IMR-90 (cell line): ENCODE results near the gene RCAN2. TPM values are rescaled to one million over a fixed set of nuclear protein-coding genes. Genes with fewer than 3 reads are reported as not detected.

ENCODE experiments used
- ATAC-seq: fragments of 200-7000 bp; cut with Tn5 transposase; 2 replicates; pipeline ENCODE4 v1.9.1; 2020; ENCODE audit warnings: low read depth, mild to moderate bottlenecking, moderate library complexity
- BruUV-seq: library from RNA; stranded (reverse); fragments of 400-500 nt; replicated peaks from 2 replicates; lab custom pipeline; 2021; lab: Mats Ljungman, UMichigan
- CTCF ChIA-PET: fragments of 300-600 bp; formaldehyde crosslinking; extraction: SDS; loops from one replicate; lab custom pipeline; 2021; ENCODE audit warnings: antibody characterized with exemption; lab: Yijun Ruan, JAX
- POLR2A ChIA-PET: fragments of 300-600 bp; sonication (Branson Sonifier 250); formaldehyde crosslinking; loops from one replicate; lab custom pipeline; 2022; ENCODE audit warnings: antibody characterized with exemption; ENCODE audit not compliant: unreplicated experiment; lab: Charles Lee
- DNase-seq: peaks from one replicate; pipeline ENCODE4 v3.0.0; 2013
- H2AFZ ChIP-seq: replicated peaks from 2 replicates; pipeline ENCODE3; 2013; ENCODE audit warnings: low read length, mild to moderate bottlenecking; ENCODE audit not compliant: poor library complexity
- H2AK5ac ChIP-seq: 2 replicates; pipeline ENCODE4 v1.6.1; 2013; ENCODE audit warnings: low read depth, low read length, inconsistent platforms
- H2AK9ac ChIP-seq: replicated peaks from 2 replicates; pipeline ENCODE3; 2013; ENCODE audit warnings: mild to moderate bottlenecking, low read depth, low read length, moderate library complexity; ENCODE audit not compliant: poor library complexity
- H2BK120ac ChIP-seq: 2 replicates; pipeline ENCODE4 v1.6.1; 2013; ENCODE audit warnings: low read depth, low read length, inconsistent platforms
- H2BK15ac ChIP-seq: 3 replicates; pipeline ENCODE4 v1.6.1; 2013; ENCODE audit warnings: low read depth, low read length, inconsistent platforms
- H2BK20ac ChIP-seq: 2 replicates; pipeline ENCODE4 v1.6.1; 2013; ENCODE audit warnings: low read depth, mild to moderate bottlenecking, inconsistent platforms, low read length, moderate library complexity
- H2BK5ac ChIP-seq: 2 replicates; pipeline ENCODE4 v1.6.1; 2013; ENCODE audit warnings: mild to moderate bottlenecking, low read depth, low read length, inconsistent platforms; ENCODE audit not compliant: poor library complexity, severe bottlenecking
- H3K14ac ChIP-seq: replicated peaks from 2 replicates; pipeline ENCODE4 v1.6.1; 2013; ENCODE audit warnings: low read depth, low read length, inconsistent platforms
- H3K18ac ChIP-seq: 2 replicates; pipeline ENCODE4 v1.6.1; 2013; ENCODE audit warnings: low read depth, low read length, control low read depth
- H3K23ac ChIP-seq: 2 replicates; pipeline ENCODE4 v1.6.1; 2013; ENCODE audit warnings: low read depth, low read length, inconsistent platforms
- H3K27ac ChIP-seq: 2 replicates; pipeline ENCODE4 v1.5.1; 2013; ENCODE audit warnings: mild to moderate bottlenecking, control low read depth, low read length; ENCODE audit not compliant: insufficient read depth
- H3K27me3 ChIP-seq: 2 replicates; pipeline ENCODE4 v1.6.1; 2013; ENCODE audit warnings: low read length; ENCODE audit not compliant: control insufficient read depth, insufficient read depth
- H3K36me3 ChIP-seq: 2 replicates; pipeline ENCODE4 v1.6.1; 2013; ENCODE audit warnings: low read length, mixed read lengths; ENCODE audit not compliant: control insufficient read depth, insufficient read depth
- H3K4ac ChIP-seq: 2 replicates; pipeline ENCODE4 v1.6.1; 2013; ENCODE audit warnings: low read depth, low read length, inconsistent platforms
- H3K4me1 ChIP-seq: 2 replicates; pipeline ENCODE4 v1.6.1; 2013; ENCODE audit warnings: low read length, mixed read lengths; ENCODE audit not compliant: control insufficient read depth, insufficient read depth
- H3K4me2 ChIP-seq: 2 replicates; pipeline ENCODE4 v1.6.1; 2013; ENCODE audit warnings: low read depth, mild to moderate bottlenecking, control low read depth, low read length, moderate library complexity
- H3K4me3 ChIP-seq: 2 replicates; pipeline ENCODE4 v1.5.1; 2013; ENCODE audit warnings: low read depth, mild to moderate bottlenecking, control low read depth, low read length, moderate library complexity; ENCODE audit not compliant: insufficient read depth
- H3K56ac ChIP-seq: 2 replicates; pipeline ENCODE4 v1.6.1; 2013; ENCODE audit warnings: low read length, inconsistent platforms; ENCODE audit not compliant: insufficient read depth; ENCODE audit errors: extremely low read depth
- H3K79me1 ChIP-seq, 2 experiments: 2 replicates each; pipeline ENCODE4 v1.6.1; 2013; ENCODE audit warnings: low read length in 2 of 2, inconsistent platforms in 1 of 2, low read depth in 1 of 2
- H3K9ac ChIP-seq: 2 replicates; pipeline ENCODE4 v1.6.1; 2013; ENCODE audit warnings: low read depth, low read length, control low read depth
- H3K9me1 ChIP-seq: 2 replicates; pipeline ENCODE4 v1.6.1; 2013; ENCODE audit warnings: low read length, inconsistent platforms; ENCODE audit not compliant: insufficient read depth
- H3K9me3 ChIP-seq: 2 replicates; pipeline ENCODE4 v1.6.1; 2013; ENCODE audit warnings: low read length; ENCODE audit not compliant: control insufficient read depth, insufficient read depth
- H4K20me1 ChIP-seq: 2 replicates; pipeline ENCODE4 v1.6.1; 2013; ENCODE audit warnings: low read length, inconsistent platforms; ENCODE audit not compliant: insufficient read depth
- H4K5ac ChIP-seq: 2 replicates; pipeline ENCODE4 v1.6.1; 2013; ENCODE audit warnings: mild to moderate bottlenecking, low read depth, low read length, control low read depth
- H4K8ac ChIP-seq, 2 experiments: 2 replicates each; pipeline ENCODE4 v1.6.1; 2013; ENCODE audit warnings: low read depth in 2 of 2, low read length in 2 of 2, control low read depth in 1 of 2, inconsistent platforms in 1 of 2
- H4K91ac ChIP-seq: 2 replicates; pipeline ENCODE4 v1.6.1; 2013; ENCODE audit warnings: low read depth, low read length, inconsistent platforms; ENCODE audit not compliant: insufficient read depth
- BHLHE40 ChIP-seq: fragments of 150-350 bp; IDR thresholded peaks from 2 replicates; pipeline ENCODE4 v1.6.1; 2016; ENCODE audit warnings: mild to moderate bottlenecking, low read depth, low read length
- CEBPB ChIP-seq: IDR thresholded peaks from 2 replicates; pipeline ENCODE4 v1.6.1; 2012; ENCODE audit warnings: low read depth, low read length, improper control_type of control experiment
- CHD1 ChIP-seq: IDR thresholded peaks from 2 replicates; pipeline ENCODE4 v1.6.1; 2012; ENCODE audit warnings: low read depth, low read length, improper control_type of control experiment
- CTCF ChIP-seq: conservative IDR thresholded peaks from 2 replicates; pipeline ENCODE4 v1.5.1; 2012; ENCODE audit warnings: mild to moderate bottlenecking, low read depth, low read length, improper control_type of control experiment
- ELK1 ChIP-seq: fragments of 150-350 bp; IDR thresholded peaks from 2 replicates; pipeline ENCODE4 v1.6.1; 2016; ENCODE audit warnings: low read depth, mild to moderate bottlenecking, low read length, moderate library complexity, borderline replicate concordance
- FOS ChIP-seq: fragments of 150-350 bp; IDR thresholded peaks from 2 replicates; pipeline ENCODE4 v1.6.1; 2016; ENCODE audit warnings: low read depth, low read length
- MAFK ChIP-seq: IDR thresholded peaks from 2 replicates; pipeline ENCODE4 v1.6.1; 2012; ENCODE audit warnings: low read depth, low read length, improper control_type of control experiment
- MAZ ChIP-seq: IDR thresholded peaks from 2 replicates; pipeline ENCODE4 v1.6.1; 2012; ENCODE audit warnings: low read depth, mild to moderate bottlenecking, low read length, improper control_type of control experiment, moderate library complexity, borderline replicate concordance
- MXI1 ChIP-seq: IDR thresholded peaks from 2 replicates; pipeline ENCODE4 v1.6.1; 2012; ENCODE audit warnings: low read depth, mild to moderate bottlenecking, low read length, moderate library complexity, borderline replicate concordance
- NFE2L2 ChIP-seq: fragments of 150-350 bp; IDR thresholded peaks from 2 replicates; pipeline ENCODE4 v1.6.1; 2016; ENCODE audit warnings: low read depth, mild to moderate bottlenecking, low read length
- POLR2A ChIP-seq: IDR thresholded peaks from 2 replicates; pipeline ENCODE4 v1.6.1; 2012; ENCODE audit warnings: mild to moderate bottlenecking, low read depth, low read length
- RAD21 ChIP-seq: IDR thresholded peaks from 2 replicates; pipeline ENCODE4 v1.6.1; 2012; ENCODE audit warnings: low read length, improper control_type of control experiment
- RCOR1 ChIP-seq: IDR thresholded peaks from 2 replicates; pipeline ENCODE4 v1.6.1; 2012; ENCODE audit warnings: mild to moderate bottlenecking, low read length, improper control_type of control experiment; ENCODE audit not compliant: insufficient replicate concordance
- RFX5 ChIP-seq: IDR thresholded peaks from 2 replicates; pipeline ENCODE4 v1.8.0; 2012; ENCODE audit warnings: low read depth, mild to moderate bottlenecking, low read length, moderate library complexity
- SMC3 ChIP-seq: fragments of 150-350 bp; IDR thresholded peaks from 2 replicates; pipeline ENCODE4 v1.6.1; 2016; ENCODE audit warnings: low read depth, mild to moderate bottlenecking, antibody characterized with exemption, low read length, moderate library complexity
- USF2 ChIP-seq: fragments of 150-350 bp; IDR thresholded peaks from 2 replicates; pipeline ENCODE4 v1.6.1; 2017; ENCODE audit warnings: mild to moderate bottlenecking, antibody characterized with exemption, low read length, low read depth
- WGBS, 2 experiments: methylation state at CpG; one replicate each; pipeline versions ENCODE4 v1.1.5 to v1.1.7; 2013; ENCODE audit warnings: missing lambda C conversion rate in 2 of 2; ENCODE audit not compliant: insufficient read length in 1 of 2; ENCODE audit errors: extremely low coverage in 2 of 2; 5-methylcytosine and 5-hydroxymethylcytosine counted together
- dilution Hi-C: fragments of 300-500 bp; cut with HindIII; formaldehyde crosslinking; loops from one replicate; pipeline ENCODE4 v1.14.3; 2018; ENCODE audit warnings: low sequenced_read_pairs; ENCODE audit not compliant: unreplicated experiment
- in situ Hi-C: fragments of 300-500 bp; cut with MboI; formaldehyde crosslinking; loops from 3 replicates; pipeline ENCODE4 v1.14.3; 2019; ENCODE audit warnings: low sequenced_read_pairs, inconsistent platforms, mixed read lengths
- intact Hi-C: fragments of 100-400 bp; cut with micrococcal nuclease; formaldehyde crosslinking; loops from 2 replicates; pipeline ENCODE4 v1.10.0; 2022
- polyA plus RNA-seq, 3 experiments: library from polyadenylated mRNA; depleted of rRNA; stranded (reverse); fragments of >200 nt; gene quantifications; 2 replicates each; pipeline ENCODE4 v1.2.3, GENCODE V29; 2012; ENCODE audit warnings: low replicate concordance in 1 of 3
- total RNA-seq: library from RNA; depleted of rRNA; stranded (reverse); fragments of >200 nt; gene quantifications from 2 replicates; pipeline ENCODE4 v1.2.3, GENCODE V29; 2012

RCAN2 gene
- total and polyA plus RNA-seq, 2 of the 4 experiments (the other 2 are of a cell fraction), result 1.3 to 1.8 TPM

GRCh38 chr6:46320505-46320904, 170.7 kb downstream of the RCAN2 start:
- dilution Hi-C loops (no loop called here), in situ Hi-C loops (no loop called here), intact Hi-C loops (no loop called here)
- Histone ChIP-seq H2AK5ac (no peak overlapping the region), H3K27me3 (no peaks in the 10 kb centered on the region), H2AFZ (no peak overlapping the region), H3K14ac (no peak overlapping the region), H3K36me3 (no peaks in the 10 kb centered on the region), H3K4me2 (no peak overlapping the region), H3K4me1 (no peaks in the 10 kb centered on the region), H2BK20ac (no peak overlapping the region), H3K27ac (no peak overlapping the region), H3K23ac (no peak overlapping the region), H3K79me1 (no peaks in the 10 kb centered on the region), H3K9ac (no peak overlapping the region), H3K18ac (no peak overlapping the region), H2BK15ac (no peak overlapping the region), H3K4me3 (no peak overlapping the region), H2AK9ac (no peak overlapping the region), H4K5ac (no peak overlapping the region), H4K91ac (no peak overlapping the region), H2BK5ac (no peak overlapping the region), H3K4ac (no peak overlapping the region), H2BK120ac (no peak overlapping the region), H4K8ac (no peak overlapping the region), H3K9me1 (no peaks in the 10 kb centered on the region), H3K9me3 (no peaks in the 10 kb centered on the region), H4K20me1 (no peaks in the 10 kb centered on the region), H3K56ac (no peak overlapping the region)
- no peak for TF ChIP-seq ELK1
- no peak for TF ChIP-seq CEBPB
- no peak for TF ChIP-seq MAFK
- TF ChIP-seq BHLHE40, result no peak
- TF ChIP-seq MAZ, result no peak
- TF ChIP-seq RAD21, result no peak
- no peak for TF ChIP-seq POLR2A
- no peak for TF ChIP-seq NFE2L2
- no peak for TF ChIP-seq SMC3
- no peak for TF ChIP-seq CHD1
- no peak for TF ChIP-seq MXI1
- no peak for TF ChIP-seq CTCF
- TF ChIP-seq RFX5, result no peak
- no peak for TF ChIP-seq RCOR1
- TF ChIP-seq USF2, result no peak
- no peak for TF ChIP-seq FOS
- DNase-seq, result no peak
- no peak for ATAC-seq
- CTCF ChIA-PET, result no interaction called here
- BruUV-seq, result no TSS peak
- no CpG with 5 or more reads among the region's 2 CpGs for WGBS, 2 experiments
- POLR2A ChIA-PET, result no interaction called here
